ENCODE data around the gene UGT2A3. TPM values are rescaled to one million over a fixed set of nuclear protein-coding genes. Genes with fewer than 3 reads are reported as not detected.

The UGT2A3 gene
- total and polyA plus RNA-seq, 2 of the 4 experiments (the other 2 are of a cell fraction): not detected

Small RNA genes within 50 kb of the gene (microRNA-seq; reads per million reads assigned to microRNA genes)
- gene AC021146.3 (ENCODE audit: insufficient read depth, insufficient read length): not detected
- gene AC021146.6 (ENCODE audit: insufficient read depth, insufficient read length): not detected

Small RNA genes within 50 kb of the gene (small RNA-seq; reads per million reads assigned to genes)
- 0 reads per million in 5 experiments for gene AC021146.3
- 0 reads per million in 5 experiments for gene AC021146.6

Other genes with a start within 250 kb of the UGT2A3 start
- gene UGT2B10, start 135.8 kb downstream of the UGT2A3 start, total RNA-seq (2012; rRNA removed): not detected in 2 replicates
- gene UGT2B10, start 135.8 kb downstream of the UGT2A3 start, polyA plus RNA-seq (2012; rRNA removed): not detected in 2 replicates
- not detected in 2 replicates for gene UGT2B7, start 144.7 kb upstream of the UGT2A3 start, total RNA-seq (2012; rRNA removed)
- gene UGT2B7, start 144.7 kb upstream of the UGT2A3 start, polyA plus RNA-seq (2012; rRNA removed): 0.10 TPM in 1 of 2 replicates, not detected in the other